IMR-90 (cell line): ENCODE results near the gene CNTN4. TPM values are rescaled to one million over a fixed set of nuclear protein-coding genes. Genes with fewer than 3 reads are reported as not detected.

Experiments
- ATAC-seq: fragments of 200-7000 bp; cut with Tn5 transposase; 2 replicates; pipeline ENCODE4 v1.9.1; 2020; ENCODE audit warnings: low read depth, mild to moderate bottlenecking, moderate library complexity
- BruUV-seq: library from RNA; stranded (reverse); fragments of 400-500 nt; replicated peaks from 2 replicates; lab custom pipeline; 2021; lab: Mats Ljungman, UMichigan
- CTCF ChIA-PET: fragments of 300-600 bp; formaldehyde crosslinking; extraction: SDS; loops from one replicate; lab custom pipeline; 2021; ENCODE audit warnings: antibody characterized with exemption; lab: Yijun Ruan, JAX
- POLR2A ChIA-PET: fragments of 300-600 bp; sonication (Branson Sonifier 250); formaldehyde crosslinking; loops from one replicate; lab custom pipeline; 2022; ENCODE audit warnings: antibody characterized with exemption; ENCODE audit not compliant: unreplicated experiment; lab: Charles Lee
- DNase-seq: peaks from one replicate; pipeline ENCODE4 v3.0.0; 2013
- H2AFZ ChIP-seq: replicated peaks from 2 replicates; pipeline ENCODE3; 2013; ENCODE audit warnings: low read length, mild to moderate bottlenecking; ENCODE audit not compliant: poor library complexity
- H2AK5ac ChIP-seq: 2 replicates; pipeline ENCODE4 v1.6.1; 2013; ENCODE audit warnings: low read depth, low read length, inconsistent platforms
- H2AK9ac ChIP-seq: replicated peaks from 2 replicates; pipeline ENCODE3; 2013; ENCODE audit warnings: mild to moderate bottlenecking, low read depth, low read length, moderate library complexity; ENCODE audit not compliant: poor library complexity
- H2BK120ac ChIP-seq: 2 replicates; pipeline ENCODE4 v1.6.1; 2013; ENCODE audit warnings: low read depth, low read length, inconsistent platforms
- H2BK15ac ChIP-seq: 3 replicates; pipeline ENCODE4 v1.6.1; 2013; ENCODE audit warnings: low read depth, low read length, inconsistent platforms
- H2BK20ac ChIP-seq: 2 replicates; pipeline ENCODE4 v1.6.1; 2013; ENCODE audit warnings: low read depth, mild to moderate bottlenecking, inconsistent platforms, low read length, moderate library complexity
- H2BK5ac ChIP-seq: 2 replicates; pipeline ENCODE4 v1.6.1; 2013; ENCODE audit warnings: mild to moderate bottlenecking, low read depth, low read length, inconsistent platforms; ENCODE audit not compliant: poor library complexity, severe bottlenecking
- H3K14ac ChIP-seq: replicated peaks from 2 replicates; pipeline ENCODE4 v1.6.1; 2013; ENCODE audit warnings: low read depth, low read length, inconsistent platforms
- H3K18ac ChIP-seq: 2 replicates; pipeline ENCODE4 v1.6.1; 2013; ENCODE audit warnings: low read depth, low read length, control low read depth
- H3K23ac ChIP-seq: 2 replicates; pipeline ENCODE4 v1.6.1; 2013; ENCODE audit warnings: low read depth, low read length, inconsistent platforms
- H3K27ac ChIP-seq: 2 replicates; pipeline ENCODE4 v1.5.1; 2013; ENCODE audit warnings: mild to moderate bottlenecking, control low read depth, low read length; ENCODE audit not compliant: insufficient read depth
- H3K27me3 ChIP-seq: 2 replicates; pipeline ENCODE4 v1.6.1; 2013; ENCODE audit warnings: low read length; ENCODE audit not compliant: control insufficient read depth, insufficient read depth
- H3K36me3 ChIP-seq: 2 replicates; pipeline ENCODE4 v1.6.1; 2013; ENCODE audit warnings: low read length, mixed read lengths; ENCODE audit not compliant: control insufficient read depth, insufficient read depth
- H3K4ac ChIP-seq: 2 replicates; pipeline ENCODE4 v1.6.1; 2013; ENCODE audit warnings: low read depth, low read length, inconsistent platforms
- H3K4me1 ChIP-seq: 2 replicates; pipeline ENCODE4 v1.6.1; 2013; ENCODE audit warnings: low read length, mixed read lengths; ENCODE audit not compliant: control insufficient read depth, insufficient read depth
- H3K4me2 ChIP-seq: 2 replicates; pipeline ENCODE4 v1.6.1; 2013; ENCODE audit warnings: low read depth, mild to moderate bottlenecking, control low read depth, low read length, moderate library complexity
- H3K4me3 ChIP-seq: 2 replicates; pipeline ENCODE4 v1.5.1; 2013; ENCODE audit warnings: low read depth, mild to moderate bottlenecking, control low read depth, low read length, moderate library complexity; ENCODE audit not compliant: insufficient read depth
- H3K56ac ChIP-seq: 2 replicates; pipeline ENCODE4 v1.6.1; 2013; ENCODE audit warnings: low read length, inconsistent platforms; ENCODE audit not compliant: insufficient read depth; ENCODE audit errors: extremely low read depth
- H3K79me1 ChIP-seq, 2 experiments: 2 replicates each; pipeline ENCODE4 v1.6.1; 2013; ENCODE audit warnings: low read length in 2 of 2, inconsistent platforms in 1 of 2, low read depth in 1 of 2
- H3K9ac ChIP-seq: 2 replicates; pipeline ENCODE4 v1.6.1; 2013; ENCODE audit warnings: low read depth, low read length, control low read depth
- H3K9me1 ChIP-seq: 2 replicates; pipeline ENCODE4 v1.6.1; 2013; ENCODE audit warnings: low read length, inconsistent platforms; ENCODE audit not compliant: insufficient read depth
- H3K9me3 ChIP-seq: 2 replicates; pipeline ENCODE4 v1.6.1; 2013; ENCODE audit warnings: low read length; ENCODE audit not compliant: control insufficient read depth, insufficient read depth
- H4K20me1 ChIP-seq: 2 replicates; pipeline ENCODE4 v1.6.1; 2013; ENCODE audit warnings: low read length, inconsistent platforms; ENCODE audit not compliant: insufficient read depth
- H4K5ac ChIP-seq: 2 replicates; pipeline ENCODE4 v1.6.1; 2013; ENCODE audit warnings: mild to moderate bottlenecking, low read depth, low read length, control low read depth
- H4K8ac ChIP-seq, 2 experiments: 2 replicates each; pipeline ENCODE4 v1.6.1; 2013; ENCODE audit warnings: low read depth in 2 of 2, low read length in 2 of 2, control low read depth in 1 of 2, inconsistent platforms in 1 of 2
- H4K91ac ChIP-seq: 2 replicates; pipeline ENCODE4 v1.6.1; 2013; ENCODE audit warnings: low read depth, low read length, inconsistent platforms; ENCODE audit not compliant: insufficient read depth
- BHLHE40 ChIP-seq: fragments of 150-350 bp; IDR thresholded peaks from 2 replicates; pipeline ENCODE4 v1.6.1; 2016; ENCODE audit warnings: mild to moderate bottlenecking, low read depth, low read length
- CEBPB ChIP-seq: IDR thresholded peaks from 2 replicates; pipeline ENCODE4 v1.6.1; 2012; ENCODE audit warnings: low read depth, low read length, improper control_type of control experiment
- CHD1 ChIP-seq: IDR thresholded peaks from 2 replicates; pipeline ENCODE4 v1.6.1; 2012; ENCODE audit warnings: low read depth, low read length, improper control_type of control experiment
- FOS ChIP-seq: fragments of 150-350 bp; IDR thresholded peaks from 2 replicates; pipeline ENCODE4 v1.6.1; 2016; ENCODE audit warnings: low read depth, low read length
- MAZ ChIP-seq: IDR thresholded peaks from 2 replicates; pipeline ENCODE4 v1.6.1; 2012; ENCODE audit warnings: low read depth, mild to moderate bottlenecking, low read length, improper control_type of control experiment, moderate library complexity, borderline replicate concordance
- MXI1 ChIP-seq: IDR thresholded peaks from 2 replicates; pipeline ENCODE4 v1.6.1; 2012; ENCODE audit warnings: low read depth, mild to moderate bottlenecking, low read length, moderate library complexity, borderline replicate concordance
- NFE2L2 ChIP-seq: fragments of 150-350 bp; IDR thresholded peaks from 2 replicates; pipeline ENCODE4 v1.6.1; 2016; ENCODE audit warnings: low read depth, mild to moderate bottlenecking, low read length
- POLR2A ChIP-seq: IDR thresholded peaks from 2 replicates; pipeline ENCODE4 v1.6.1; 2012; ENCODE audit warnings: mild to moderate bottlenecking, low read depth, low read length
- RAD21 ChIP-seq: IDR thresholded peaks from 2 replicates; pipeline ENCODE4 v1.6.1; 2012; ENCODE audit warnings: low read length, improper control_type of control experiment
- RCOR1 ChIP-seq: IDR thresholded peaks from 2 replicates; pipeline ENCODE4 v1.6.1; 2012; ENCODE audit warnings: mild to moderate bottlenecking, low read length, improper control_type of control experiment; ENCODE audit not compliant: insufficient replicate concordance
- RFX5 ChIP-seq: IDR thresholded peaks from 2 replicates; pipeline ENCODE4 v1.8.0; 2012; ENCODE audit warnings: low read depth, mild to moderate bottlenecking, low read length, moderate library complexity
- SMC3 ChIP-seq: fragments of 150-350 bp; IDR thresholded peaks from 2 replicates; pipeline ENCODE4 v1.6.1; 2016; ENCODE audit warnings: low read depth, mild to moderate bottlenecking, antibody characterized with exemption, low read length, moderate library complexity
- whole genome bisulfite sequencing, 2 experiments: methylation state at CpG; one replicate each; pipeline versions ENCODE4 v1.1.5 to v1.1.7; 2013; ENCODE audit warnings: missing lambda C conversion rate in 2 of 2; ENCODE audit not compliant: insufficient read length in 1 of 2; ENCODE audit errors: extremely low coverage in 2 of 2; 5-methylcytosine and 5-hydroxymethylcytosine counted together
- dilution Hi-C: fragments of 300-500 bp; cut with HindIII; formaldehyde crosslinking; loops from one replicate; pipeline ENCODE4 v1.14.3; 2018; ENCODE audit warnings: low sequenced_read_pairs; ENCODE audit not compliant: unreplicated experiment
- in situ Hi-C: fragments of 300-500 bp; cut with MboI; formaldehyde crosslinking; loops from 3 replicates; pipeline ENCODE4 v1.14.3; 2019; ENCODE audit warnings: low sequenced_read_pairs, inconsistent platforms, mixed read lengths
- intact Hi-C: fragments of 100-400 bp; cut with micrococcal nuclease; formaldehyde crosslinking; loops from 2 replicates; pipeline ENCODE4 v1.10.0; 2022
- polyA plus RNA-seq, 3 experiments: library from polyadenylated mRNA; depleted of rRNA; stranded (reverse); fragments of >200 nt; gene quantifications; 2 replicates each; pipeline ENCODE4 v1.2.3, GENCODE V29; 2012; ENCODE audit warnings: low replicate concordance in 1 of 3
- total RNA-seq: library from RNA; depleted of rRNA; stranded (reverse); fragments of >200 nt; gene quantifications from 2 replicates; pipeline ENCODE4 v1.2.3, GENCODE V29; 2012
- TF ChIP-seq, protein P1 (sequence below): fragments of 150-350 bp; IDR thresholded peaks from 2 replicates; pipeline ENCODE4 v1.6.1; 2017; ENCODE audit warnings: mild to moderate bottlenecking, antibody characterized with exemption, low read length, low read depth
- TF ChIP-seq, protein P2 (sequence below): fragments of 150-350 bp; IDR thresholded peaks from 2 replicates; pipeline ENCODE4 v1.6.1; 2016; ENCODE audit warnings: low read depth, mild to moderate bottlenecking, low read length, moderate library complexity, borderline replicate concordance
- TF ChIP-seq, protein P3 (sequence below): conservative IDR thresholded peaks from 2 replicates; pipeline ENCODE4 v1.5.1; 2012; ENCODE audit warnings: mild to moderate bottlenecking, low read depth, low read length, improper control_type of control experiment

CNTN4 gene
- total and polyA plus RNA-seq, 2 of the 4 experiments (the other 2 are of a cell fraction) = under 0.01 TPM; not detected in 1

DNA sequence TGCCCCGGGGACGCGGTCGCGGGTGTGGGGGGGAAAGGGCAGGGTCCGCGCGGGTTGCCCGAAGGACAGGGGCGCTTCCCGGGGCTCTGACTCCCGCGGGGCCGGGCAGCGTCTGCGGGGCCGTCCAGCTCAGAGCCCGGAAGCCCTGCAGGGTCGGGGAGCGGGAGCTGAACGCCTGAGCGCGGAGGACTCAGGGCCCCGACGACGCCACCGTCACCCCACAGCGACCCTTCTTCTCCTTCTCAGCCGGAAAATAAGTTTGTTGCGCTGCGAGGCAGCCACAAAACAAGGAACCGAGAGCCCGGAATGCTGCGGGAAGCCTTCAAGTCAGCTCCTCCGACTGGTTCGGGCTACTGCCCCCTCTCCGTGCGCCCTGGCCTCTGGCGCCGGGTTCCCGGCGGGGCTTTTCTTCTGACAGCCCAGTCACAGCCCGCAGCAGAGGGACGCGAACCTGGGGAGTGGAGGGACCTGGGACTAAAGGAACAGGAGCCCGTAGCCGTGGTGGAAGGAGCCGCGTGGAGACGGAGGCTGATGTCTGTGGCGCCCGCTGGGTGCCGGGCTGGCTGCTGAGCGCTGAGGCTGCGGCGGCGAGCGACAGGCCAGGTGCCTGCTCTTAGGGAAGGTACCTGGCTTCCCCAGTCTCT is 484 bp downstream of the CNTN4 start:
- no peaks in the 10 kb centered on the region for H3K79me1 ChIP-seq
- no peak overlapping the region for H2BK120ac ChIP-seq
- H3K9me1 ChIP-seq = no peaks in the 10 kb centered on the region
- BruUV-seq = no TSS peak
- no peak overlapping the region for H2BK5ac ChIP-seq
- no peak overlapping the region for H2AK9ac ChIP-seq
- WGBS, 2 experiments = 1% methylated on average over 25 of the region's 58 CpGs; no CpG with 5 or more reads in 1 of the 2 experiments
- in situ Hi-C loops (no loop called here), intact Hi-C loops (no loop called here), dilution Hi-C loops (no loop called here)
- H3K27me3 ChIP-seq = no peaks in the 10 kb centered on the region; the same call in 1 of the 2 replicates
- no peak overlapping the region for H3K4me3 ChIP-seq
- H2BK20ac ChIP-seq = no peak overlapping the region
- no peak overlapping the region for H3K14ac ChIP-seq
- ATAC-seq (no peak), DNase-seq (no peak)
- no peak overlapping the region for H3K4me2 ChIP-seq
- no peaks in the 10 kb centered on the region for H4K20me1 ChIP-seq
- no peak overlapping the region for H3K18ac ChIP-seq
- no peak overlapping the region for H4K5ac ChIP-seq
- no peaks in the 10 kb centered on the region for H3K4me1 ChIP-seq
- H3K56ac ChIP-seq = no peak overlapping the region
- H3K27ac ChIP-seq = no peak overlapping the region
- no peak overlapping the region for H4K91ac ChIP-seq
- no peak overlapping the region for H2AFZ ChIP-seq
- ChIA-PET POLR2A (no interaction called here), CTCF (no interaction called here)
- H4K8ac ChIP-seq = no peak overlapping the region
- no peak overlapping the region for H3K9ac ChIP-seq
- no peak overlapping the region for H2AK5ac ChIP-seq
- TF ChIP-seq BHLHE40 (no peak), NFE2L2 (no peak), FOS (no peak), MAZ (no peak), MXI1 (no peak), RFX5 (no peak), POLR2A (no peak), CHD1 (no peak), RAD21 (no peak), CEBPB (no peak), RCOR1 (no peak), SMC3 (no peak)
- TF ChIP-seq, protein P1, sequence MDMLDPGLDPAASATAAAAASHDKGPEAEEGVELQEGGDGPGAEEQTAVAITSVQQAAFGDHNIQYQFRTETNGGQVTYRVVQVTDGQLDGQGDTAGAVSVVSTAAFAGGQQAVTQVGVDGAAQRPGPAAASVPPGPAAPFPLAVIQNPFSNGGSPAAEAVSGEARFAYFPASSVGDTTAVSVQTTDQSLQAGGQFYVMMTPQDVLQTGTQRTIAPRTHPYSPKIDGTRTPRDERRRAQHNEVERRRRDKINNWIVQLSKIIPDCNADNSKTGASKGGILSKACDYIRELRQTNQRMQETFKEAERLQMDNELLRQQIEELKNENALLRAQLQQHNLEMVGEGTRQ = no peak
- TF ChIP-seq, protein P2, sequence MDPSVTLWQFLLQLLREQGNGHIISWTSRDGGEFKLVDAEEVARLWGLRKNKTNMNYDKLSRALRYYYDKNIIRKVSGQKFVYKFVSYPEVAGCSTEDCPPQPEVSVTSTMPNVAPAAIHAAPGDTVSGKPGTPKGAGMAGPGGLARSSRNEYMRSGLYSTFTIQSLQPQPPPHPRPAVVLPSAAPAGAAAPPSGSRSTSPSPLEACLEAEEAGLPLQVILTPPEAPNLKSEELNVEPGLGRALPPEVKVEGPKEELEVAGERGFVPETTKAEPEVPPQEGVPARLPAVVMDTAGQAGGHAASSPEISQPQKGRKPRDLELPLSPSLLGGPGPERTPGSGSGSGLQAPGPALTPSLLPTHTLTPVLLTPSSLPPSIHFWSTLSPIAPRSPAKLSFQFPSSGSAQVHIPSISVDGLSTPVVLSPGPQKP = no peak
- TF ChIP-seq, protein P3, sequence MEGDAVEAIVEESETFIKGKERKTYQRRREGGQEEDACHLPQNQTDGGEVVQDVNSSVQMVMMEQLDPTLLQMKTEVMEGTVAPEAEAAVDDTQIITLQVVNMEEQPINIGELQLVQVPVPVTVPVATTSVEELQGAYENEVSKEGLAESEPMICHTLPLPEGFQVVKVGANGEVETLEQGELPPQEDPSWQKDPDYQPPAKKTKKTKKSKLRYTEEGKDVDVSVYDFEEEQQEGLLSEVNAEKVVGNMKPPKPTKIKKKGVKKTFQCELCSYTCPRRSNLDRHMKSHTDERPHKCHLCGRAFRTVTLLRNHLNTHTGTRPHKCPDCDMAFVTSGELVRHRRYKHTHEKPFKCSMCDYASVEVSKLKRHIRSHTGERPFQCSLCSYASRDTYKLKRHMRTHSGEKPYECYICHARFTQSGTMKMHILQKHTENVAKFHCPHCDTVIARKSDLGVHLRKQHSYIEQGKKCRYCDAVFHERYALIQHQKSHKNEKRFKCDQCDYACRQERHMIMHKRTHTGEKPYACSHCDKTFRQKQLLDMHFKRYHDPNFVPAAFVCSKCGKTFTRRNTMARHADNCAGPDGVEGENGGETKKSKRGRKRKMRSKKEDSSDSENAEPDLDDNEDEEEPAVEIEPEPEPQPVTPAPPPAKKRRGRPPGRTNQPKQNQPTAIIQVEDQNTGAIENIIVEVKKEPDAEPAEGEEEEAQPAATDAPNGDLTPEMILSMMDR = no peak
- H3K36me3 ChIP-seq = no peaks in the 10 kb centered on the region
- H2BK15ac ChIP-seq = no peak overlapping the region
- H3K23ac ChIP-seq = no peak overlapping the region
- no peak overlapping the region for H3K4ac ChIP-seq
- H3K9me3 ChIP-seq = peaks cover 5% of the 10 kb centered on the region; the same call in 1 of the 2 replicates
